Esophagus squamous epithelium (tissue), 5 donors: ENCODE measurements around the gene TMEM89. TPM values are rescaled to one million over a fixed set of nuclear protein-coding genes. Genes with fewer than 3 reads are reported as not detected.

Source experiments
- DNase-seq: peaks from one replicate; lab custom pipeline; 2025; lab: John Stamatoyannopoulos, UW
- H3K27ac ChIP-seq, 4 donors: fragments of 200-600 bp; sonication (generic); one replicate each; pipeline ENCODE4 v1.5.1; 2016 to 2019; ENCODE audit warnings: mild to moderate bottlenecking in 1 of 4
- H3K27me3 ChIP-seq, 4 donors: fragments of 200-600 bp; sonication (generic); 1 replicate in 3 of 4; 2 replicates in 1 of 4; pipeline versions ENCODE4 v1.5.1 to v1.6.0; 2017 to 2021; ENCODE audit warnings: antibody characterized with exemption in 1 of 4
- H3K36me3 ChIP-seq, 3 donors: fragments of 200-600 bp; sonication (generic); one replicate each; pipeline ENCODE4 v1.5.1; 2016 to 2019
- H3K4me1 ChIP-seq, 3 donors: fragments of 200-600 bp; sonication (generic); one replicate each; pipeline ENCODE4 v1.5.1; 2017 to 2019
- H3K4me3 ChIP-seq, 4 donors: fragments of 200-600 bp; sonication (generic); 1 replicate in 3 of 4; 2 replicates in 1 of 4; pipeline ENCODE4 v1.5.1; 2016 to 2019; ENCODE audit warnings: mild to moderate bottlenecking in 2 of 4, moderate library complexity in 1 of 4
- H3K9me3 ChIP-seq, 3 donors: fragments of 200-600 bp; sonication (generic); one replicate each; pipeline ENCODE4 v1.5.1; 2016 to 2019
- CTCF ChIP-seq, 6 experiments: fragments of 450-650 bp in 4 of 6; fragments of 200-600 bp in 2 of 6; sonication (generic) in 2 of 6; IDR thresholded peaks; one replicate each; pipeline ENCODE4 v1.5.1; 2016 to 2019; ENCODE audit warnings: antibody characterized with exemption in 6 of 6, mild to moderate bottlenecking in 4 of 6, moderate library complexity in 4 of 6
- POLR2A ChIP-seq, 4 donors: fragments of 450-650 bp; IDR thresholded peaks; one replicate each; pipeline ENCODE4 v1.6.1; 2017; ENCODE audit warnings: antibody characterized with exemption in 4 of 4, mild to moderate bottlenecking in 4 of 4, moderate library complexity in 3 of 4
- WGBS, 2 donors: methylation state at CpG; one replicate each; pipeline ENCODE4 v1.1.5; 2018; 5-methylcytosine and 5-hydroxymethylcytosine counted together
- intact Hi-C: fragments of 100-400 bp; cut with DNase I; formaldehyde crosslinking; loops from one replicate; pipeline ENCODE4 v1.15.0; 2022
- total RNA-seq, 4 donors: library from RNA; depleted of rRNA; stranded (reverse); fragments of >200 nt; gene quantifications; one replicate each; pipeline ENCODE4 v1.1.0, GENCODE V29; 2016
- donor health status: DM: yes; HTN: yes; CAD: no.

TMEM89 gene
- total RNA-seq, 4 donors from 2014 or later, result not detected

DNA sequence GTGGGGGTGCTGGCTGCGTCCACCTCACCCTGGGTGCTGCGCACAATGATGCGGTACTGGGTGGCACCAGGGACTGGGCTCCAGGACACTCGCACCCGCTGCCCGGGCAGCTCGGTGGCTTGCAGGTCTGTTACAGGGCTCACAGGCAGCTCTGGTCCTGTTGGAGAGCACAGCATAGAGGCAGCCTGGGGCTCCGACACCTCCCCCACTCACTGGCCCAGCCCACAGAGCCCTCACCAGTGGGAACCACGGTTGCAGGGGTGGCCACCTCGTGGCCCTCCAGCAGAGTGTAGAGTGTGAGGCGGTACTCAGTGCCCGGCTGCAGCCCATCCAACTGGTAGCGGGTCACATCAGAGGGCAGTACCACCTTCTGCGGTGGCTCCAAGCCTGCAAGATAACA lies 30.1 kb downstream of the TMEM89 start:
- intact Hi-C loops, result no loop called here
- Histone ChIP-seq H3K9me3 (no peaks in the 10 kb centered on the region), H3K4me1 (peaks cover 23 to 53% (median 31%) of the 10 kb centered on the region in 3 donors), H3K4me3 (no peak overlapping the region), H3K36me3 (peaks cover 0 to 56% (median 5%) of the 10 kb centered on the region in 3 donors), H3K27ac (no peak overlapping the region), H3K27me3 (peaks cover 0 to 28% (median 0%) of the 10 kb centered on the region in 4 donors)
- TF ChIP-seq POLR2A (IDR thresholded peaks at IDR 0.05) (no peak), CTCF (IDR thresholded peaks at IDR 0.05) (no peak)
- whole genome bisulfite sequencing, 2 donors, result 89 to 100% methylated on average over 2 to 7 of the region's 14 CpGs
- DNase-seq, result no peak

GRCh38 chr3:48588230-48588629 lies 33.3 kb downstream of the TMEM89 start:
- no peak for DNase-seq
- intact Hi-C loops, result no loop called here
- Histone ChIP-seq H3K27ac (no peak overlapping the region), H3K36me3 (peaks cover 3 to 88% (median 11%) of the 10 kb centered on the region in 3 donors), H3K4me1 (peaks cover 0 to 21% (median under 1%) of the 10 kb centered on the region in 3 donors), H3K4me3 (no peak overlapping the region), H3K9me3 (no peaks in the 10 kb centered on the region), H3K27me3 (peaks cover 0 to 6% (median 0%) of the 10 kb centered on the region in 4 donors)
- WGBS, 2 donors, result 82% methylated on average over 5 of the region's 15 CpGs; no CpG with 5 or more reads in 1 of the 2 donors
- TF ChIP-seq POLR2A (IDR thresholded peaks at IDR 0.05), result no peak
- no peak for TF ChIP-seq CTCF (IDR thresholded peaks at IDR 0.05)

GRCh38 chr3:48587686-48588085 lies 33.9 kb downstream of the TMEM89 start:
- intact Hi-C loops, result no loop called here
- peaks cover 0 to under 1% (median 0%) of the 10 kb centered on the region in 4 donors for H3K27me3 ChIP-seq
- TF ChIP-seq POLR2A (IDR thresholded peaks at IDR 0.05), result no peak
- no peak for TF ChIP-seq CTCF (IDR thresholded peaks at IDR 0.05)
- H3K4me3 ChIP-seq, result no peak overlapping the region
- no peak overlapping the region for H3K27ac ChIP-seq
- H3K4me1 ChIP-seq, result peaks cover 0 to 16% (median 0%) of the 10 kb centered on the region in 3 donors
- H3K9me3 ChIP-seq, result no peaks in the 10 kb centered on the region
- peaks cover 4 to 91% (median 11%) of the 10 kb centered on the region in 3 donors for H3K36me3 ChIP-seq
- DNase-seq, result no peak
- 86 to 100% methylated on average over 4 to 11 of the region's 11 CpGs for WGBS, 2 donors

DNA sequence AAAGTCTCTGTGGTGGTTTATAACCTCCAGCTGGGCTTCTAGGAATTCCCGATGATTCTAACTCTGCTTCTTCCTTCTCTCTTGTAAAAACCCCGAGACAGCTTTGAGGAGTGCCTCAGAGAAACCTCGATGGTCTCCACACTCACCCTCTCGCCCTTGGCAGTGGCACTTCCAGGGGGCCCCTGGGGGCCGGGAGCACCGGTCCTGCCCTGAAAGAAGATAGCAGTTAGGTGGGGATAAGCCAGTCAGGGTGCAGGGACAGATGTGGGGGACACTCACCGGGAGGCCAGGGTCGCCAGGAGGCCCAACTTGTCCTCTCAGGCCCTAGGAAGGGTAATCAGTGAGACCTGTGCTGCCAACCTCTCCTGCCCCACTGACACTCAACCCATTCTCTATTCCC lies 36.2 kb downstream of the TMEM89 start:
- H3K27ac ChIP-seq, result no peak overlapping the region
- H3K27me3 ChIP-seq, result no peaks in the 10 kb centered on the region
- H3K36me3 ChIP-seq, result peaks cover 4 to 96% (median 11%) of the 10 kb centered on the region in 3 donors
- 79 to 90% methylated on average over 2 to 3 of the region's 8 CpGs for WGBS, 2 donors
- TF ChIP-seq CTCF (IDR thresholded peaks at IDR 0.05) (no peak), POLR2A (IDR thresholded peaks at IDR 0.05) (no peak)
- H3K4me3 ChIP-seq, result no peak overlapping the region
- no peak for DNase-seq
- H3K4me1 ChIP-seq, result no peaks in the 10 kb centered on the region
- intact Hi-C loops, result no loop called here
- no peaks in the 10 kb centered on the region for H3K9me3 ChIP-seq

- no peak overlapping the region for H3K27ac ChIP-seq
- H3K4me3 ChIP-seq, result no peak overlapping the region
- 70% methylated on average over 2 of the region's 9 CpGs; no CpG with 5 or more reads in 1 of the 2 donors for WGBS, 2 donors
- DNase-seq, result no peak
- H3K9me3 ChIP-seq, result no peaks in the 10 kb centered on the region
- no peaks in the 10 kb centered on the region for H3K27me3 ChIP-seq
- no peak for TF ChIP-seq CTCF (IDR thresholded peaks at IDR 0.05)
- no peak for TF ChIP-seq POLR2A (IDR thresholded peaks at IDR 0.05)
- H3K4me1 ChIP-seq, result no peaks in the 10 kb centered on the region
- intact Hi-C loops, result no loop called here
- H3K36me3 ChIP-seq, result peaks cover 4 to 100% (median 11%) of the 10 kb centered on the region in 3 donors
These were observed 36.7 kb downstream of the TMEM89 start for GRCh38 chr3:48584836-48585235.
